D721Med (cell line): Measurements from ENCODE around the gene CHCT1.

Source experiments
- DNase-seq: peaks from one replicate; pipeline ENCODE4 v3.0.0; 2011; ENCODE audit warnings: low spot score; ENCODE audit not compliant: insufficient read length
- FAIRE-seq: peaks from 2 replicates; lab custom pipeline; 2011; peaks lifted over from hg19 to GRCh38; lab: Jason Lieb, UNC
- TF ChIP-seq, protein P1 (sequence below): IDR thresholded peaks from 2 replicates; pipeline ENCODE4 v1.5.1; 2012; ENCODE audit warnings: mild to moderate bottlenecking, control low read depth; ENCODE audit not compliant: insufficient read depth; ENCODE audit errors: missing control alignments

The CHCT1 gene

DNA sequence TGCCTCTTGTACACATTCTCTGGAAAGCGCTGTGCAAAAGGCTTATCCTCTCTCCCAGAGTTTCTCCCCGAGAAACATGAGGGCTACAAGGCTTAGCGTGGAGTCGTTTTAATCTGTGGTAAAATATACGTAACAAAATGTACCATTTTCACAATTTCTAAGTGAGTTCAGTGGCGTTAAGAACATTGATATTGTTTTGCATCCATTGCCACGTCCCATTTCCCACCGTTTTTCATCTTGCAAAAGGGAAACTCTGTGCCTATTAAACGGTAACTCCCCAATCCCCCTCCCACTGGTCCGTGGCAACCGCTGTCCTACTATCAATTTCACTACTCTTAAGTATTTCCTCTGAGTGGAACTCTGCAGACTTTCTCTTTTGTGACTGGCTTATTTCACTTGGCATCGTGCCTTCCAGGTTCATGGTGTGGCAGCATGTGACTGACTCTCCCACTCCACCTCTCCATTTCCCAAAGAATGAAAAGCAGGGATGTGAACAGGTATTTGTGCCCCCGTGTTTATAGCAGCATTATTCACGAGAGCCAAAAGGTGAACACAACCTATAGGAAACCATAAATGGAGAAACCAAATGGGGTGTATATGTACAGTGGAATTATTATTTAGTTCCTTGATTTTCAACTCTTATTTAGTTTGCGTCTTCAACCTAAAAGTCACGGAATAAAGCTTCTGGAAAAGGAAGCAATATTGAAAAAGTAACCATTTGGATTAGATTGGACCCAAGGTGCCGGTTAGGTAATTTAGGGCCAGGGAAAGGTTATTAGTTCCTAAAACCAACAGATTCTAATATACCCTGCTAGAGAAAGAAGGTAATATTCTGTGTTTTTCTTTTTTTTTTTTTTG is 29.2 kb upstream of the CHCT1 start:
- TF ChIP-seq, protein P1, sequence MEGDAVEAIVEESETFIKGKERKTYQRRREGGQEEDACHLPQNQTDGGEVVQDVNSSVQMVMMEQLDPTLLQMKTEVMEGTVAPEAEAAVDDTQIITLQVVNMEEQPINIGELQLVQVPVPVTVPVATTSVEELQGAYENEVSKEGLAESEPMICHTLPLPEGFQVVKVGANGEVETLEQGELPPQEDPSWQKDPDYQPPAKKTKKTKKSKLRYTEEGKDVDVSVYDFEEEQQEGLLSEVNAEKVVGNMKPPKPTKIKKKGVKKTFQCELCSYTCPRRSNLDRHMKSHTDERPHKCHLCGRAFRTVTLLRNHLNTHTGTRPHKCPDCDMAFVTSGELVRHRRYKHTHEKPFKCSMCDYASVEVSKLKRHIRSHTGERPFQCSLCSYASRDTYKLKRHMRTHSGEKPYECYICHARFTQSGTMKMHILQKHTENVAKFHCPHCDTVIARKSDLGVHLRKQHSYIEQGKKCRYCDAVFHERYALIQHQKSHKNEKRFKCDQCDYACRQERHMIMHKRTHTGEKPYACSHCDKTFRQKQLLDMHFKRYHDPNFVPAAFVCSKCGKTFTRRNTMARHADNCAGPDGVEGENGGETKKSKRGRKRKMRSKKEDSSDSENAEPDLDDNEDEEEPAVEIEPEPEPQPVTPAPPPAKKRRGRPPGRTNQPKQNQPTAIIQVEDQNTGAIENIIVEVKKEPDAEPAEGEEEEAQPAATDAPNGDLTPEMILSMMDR, result no peak
- FAIRE-seq (no peak), DNase-seq (no peak)

DNA sequence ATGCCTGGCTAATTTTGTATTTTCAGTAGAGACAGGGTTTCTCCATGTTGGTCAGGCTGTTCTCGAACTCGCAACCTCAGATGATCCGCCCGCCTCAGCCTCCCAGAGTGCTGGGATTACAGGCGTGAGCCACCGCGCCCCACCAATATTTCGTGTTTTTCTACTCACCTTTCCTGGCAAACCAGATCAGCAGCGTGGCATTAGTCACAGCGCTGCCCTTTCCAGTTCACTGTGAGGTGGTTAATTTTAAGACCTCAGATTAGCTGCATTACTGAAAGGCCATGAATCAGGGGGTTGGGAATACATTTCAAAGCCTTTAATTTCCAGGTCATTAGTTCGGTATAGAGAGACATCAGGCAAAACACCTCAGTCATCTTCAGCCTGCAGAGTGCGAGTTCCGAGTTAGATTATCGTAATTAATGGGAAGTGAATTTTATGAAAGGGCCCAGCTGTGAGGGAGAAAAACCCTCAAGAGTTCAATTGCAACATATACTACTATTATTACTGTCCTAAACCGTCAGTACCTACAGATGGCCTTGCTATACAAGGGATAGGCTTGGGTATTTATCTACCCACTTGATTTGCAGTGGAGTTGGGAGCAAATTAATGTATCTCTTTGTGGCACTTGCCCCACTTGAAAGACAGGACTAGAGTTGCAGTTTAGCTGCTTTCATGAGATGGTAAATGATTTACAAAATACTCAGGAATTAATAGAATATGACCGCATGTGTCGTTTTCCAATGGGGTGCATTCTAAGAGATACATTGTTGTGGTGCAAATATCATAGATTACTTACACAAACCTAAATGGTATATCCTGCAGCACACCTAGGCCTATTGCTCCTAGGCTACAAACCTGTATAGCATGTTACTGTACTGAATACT is 28.2 kb upstream of the CHCT1 start:
- no peak for DNase-seq
- no peak for FAIRE-seq
- TF ChIP-seq, protein P1, result no peak

DNA sequence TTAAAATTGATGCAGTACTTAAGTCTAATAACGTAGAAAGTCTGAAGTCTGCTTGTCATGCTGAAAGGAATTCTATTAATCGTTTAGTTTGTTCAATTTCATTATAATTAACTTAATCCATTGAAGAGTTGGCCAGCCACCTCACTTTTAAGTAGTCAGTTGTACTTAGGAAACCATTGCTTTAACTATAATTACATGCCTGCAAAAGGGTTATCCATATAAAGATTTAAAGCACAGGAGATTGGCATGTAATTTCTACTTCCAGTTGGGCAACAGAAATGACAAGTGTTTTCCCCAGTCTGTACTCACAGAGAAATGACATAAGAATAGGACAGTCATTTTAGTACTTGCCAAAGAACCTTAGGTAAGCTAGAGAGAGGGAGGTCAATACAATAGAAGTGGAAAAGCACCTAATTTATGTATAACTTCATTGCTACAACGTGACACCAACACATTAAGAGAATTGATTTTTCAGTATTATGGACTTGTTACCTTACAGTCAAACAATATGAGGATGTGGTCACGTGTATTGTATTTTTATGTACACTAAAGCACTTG is 26.7 kb upstream of the CHCT1 start:
- no peak for DNase-seq
- no peak for FAIRE-seq
- TF ChIP-seq, protein P1, result no peak

DNA sequence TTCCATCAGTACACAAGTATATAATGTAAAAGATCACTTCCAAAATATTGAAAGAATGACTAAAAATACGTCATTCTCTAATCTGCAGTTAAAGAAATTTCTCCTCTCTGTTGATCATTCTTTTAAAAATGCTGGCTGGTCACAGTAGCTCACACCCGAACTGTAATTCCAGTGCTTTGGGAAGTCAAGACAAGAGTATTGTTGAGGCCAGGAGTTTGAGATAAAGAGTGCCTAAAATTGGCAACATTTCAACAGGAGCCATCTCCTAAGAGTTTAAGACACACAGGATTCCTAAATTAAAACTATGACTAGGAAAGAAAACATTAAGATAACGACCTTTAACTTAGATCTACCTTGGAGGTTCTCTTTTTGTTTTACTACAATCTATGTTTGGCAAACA is 25.9 kb upstream of the CHCT1 start:
- DNase-seq, result no peak
- no peak for FAIRE-seq
- TF ChIP-seq, protein P1, result no peak

DNA sequence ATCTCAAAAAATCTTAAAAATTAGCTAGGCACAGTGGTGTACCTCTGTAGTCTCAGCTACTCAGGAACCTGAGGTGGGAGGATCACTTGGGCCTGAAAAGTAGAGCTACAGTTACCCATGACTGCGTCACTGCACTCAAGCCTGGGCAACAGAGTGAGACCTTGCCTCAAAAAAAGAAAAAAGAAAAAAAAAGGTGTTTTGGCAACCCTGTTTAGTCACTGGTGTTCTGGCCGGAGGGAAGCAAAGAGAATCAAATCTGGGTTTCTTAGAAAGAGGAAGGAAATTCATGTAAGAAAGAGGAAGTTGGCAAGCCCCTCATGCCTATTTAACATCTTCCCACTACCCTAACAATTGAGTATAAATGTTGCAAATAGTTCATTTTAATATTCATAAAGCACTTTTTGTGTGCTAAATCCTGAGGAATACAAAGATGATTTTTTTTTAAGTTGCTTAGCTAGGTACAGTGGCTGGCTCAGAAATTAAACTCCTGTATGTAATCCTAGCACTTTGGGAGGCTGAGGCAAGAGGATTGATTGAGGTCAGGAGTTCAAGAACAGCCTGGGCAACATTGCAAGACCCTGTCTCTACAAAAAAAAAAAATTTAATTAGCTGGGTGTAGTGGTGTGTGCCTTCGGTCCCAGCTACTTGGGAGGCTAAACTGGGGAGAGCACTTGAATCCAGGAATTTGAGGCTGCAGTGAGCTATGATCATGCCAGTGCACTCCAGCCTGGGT is 23.9 kb upstream of the CHCT1 start:
- no peak for FAIRE-seq
- no peak for DNase-seq
- TF ChIP-seq, protein P1, result no peak

DNA sequence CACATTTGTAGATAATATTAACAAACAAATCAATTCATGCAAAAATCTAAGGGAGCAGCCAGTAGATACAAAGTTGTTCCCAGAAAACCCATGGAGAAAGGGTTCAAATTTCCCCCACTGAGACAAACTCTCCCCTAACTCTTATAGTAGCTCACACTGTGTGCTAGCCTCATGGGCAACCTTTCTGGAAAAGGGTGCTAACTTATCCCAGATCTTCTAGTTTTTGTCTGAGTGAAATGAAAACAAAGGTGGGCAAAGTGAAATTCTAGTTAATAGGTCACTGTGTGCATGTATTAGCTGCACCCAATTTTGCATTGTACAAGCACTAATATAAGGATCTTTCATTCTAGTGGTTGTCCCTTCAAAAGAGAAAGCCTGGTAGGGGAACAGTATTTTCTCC is 20.5 kb upstream of the CHCT1 start:
- DNase-seq, result no peak
- FAIRE-seq, result no peak
- TF ChIP-seq, protein P1, result no peak
